Caco-2 (cell line): ENCODE results near the gene ARHGEF40. TPM values are rescaled to one million over a fixed set of nuclear protein-coding genes. Genes with fewer than 3 reads are reported as not detected.

ENCODE experiments used
- BruUV-seq: library from RNA; stranded (reverse); fragments of 400-500 nt; replicated peaks from 2 replicates; lab custom pipeline; 2021; lab: Mats Ljungman, UMichigan
- CTCF ChIA-PET: fragments of 300-600 bp; sonication (Branson Sonifier 250); formaldehyde crosslinking; loops from one replicate; lab custom pipeline; 2022; ENCODE audit warnings: antibody characterized with exemption; lab: Charles Lee
- POLR2A ChIA-PET: fragments of 300-600 bp; sonication (Branson Sonifier 250); formaldehyde crosslinking; loops from one replicate; lab custom pipeline; 2022; ENCODE audit warnings: antibody characterized with exemption; lab: Charles Lee
- DNase-seq, 2 experiments: peaks; one replicate each; pipeline versions ENCODE4 v3.0.0 to v3.0.0-alpha.2; 2020 to 2022
- H3K27me3 ChIP-seq: replicated peaks from 2 replicates; pipeline ENCODE4 v1.6.0; 2011; ENCODE audit warnings: low read length; ENCODE audit not compliant: control insufficient read depth, insufficient read depth
- H3K36me3 ChIP-seq: 2 replicates; pipeline ENCODE4 v1.5.1; 2011; ENCODE audit warnings: low read length; ENCODE audit not compliant: control insufficient read depth, insufficient read depth
- H3K4me1 ChIP-seq: fragments of 250-450 bp; sonication (Bioruptor Pico); 2 replicates; pipeline ENCODE4 v1.5.1; 2020; ENCODE audit warnings: mild to moderate bottlenecking
- H3K4me3 ChIP-seq: 2 replicates; pipeline ENCODE4 v1.5.1; 2011; ENCODE audit warnings: low read depth, mild to moderate bottlenecking, control low read depth, low read length
- H3K9me3 ChIP-seq: fragments of 250-450 bp; sonication (Bioruptor Pico); 2 replicates; pipeline ENCODE4 v1.5.1; 2020; ENCODE audit warnings: mild to moderate bottlenecking, moderate library complexity
- H3K27ac Mint-ChIP-seq: one replicate; pipeline ENCODE4 v1.8.0; 2022; ENCODE audit warnings: mixed read lengths; ENCODE audit not compliant: unreplicated experiment
- H3K27me3 Mint-ChIP-seq: one replicate; pipeline ENCODE4 v1.8.0; 2022; ENCODE audit warnings: mixed read lengths; ENCODE audit not compliant: insufficient read depth, unreplicated experiment
- H3K36me3 Mint-ChIP-seq: one replicate; pipeline ENCODE4 v1.8.0; 2022; ENCODE audit warnings: mild to moderate bottlenecking, mixed read lengths; ENCODE audit not compliant: insufficient read depth, unreplicated experiment
- H3K4me1 Mint-ChIP-seq: one replicate; pipeline ENCODE4 v1.8.0; 2022; ENCODE audit warnings: low read depth, mixed read lengths; ENCODE audit not compliant: unreplicated experiment
- H3K4me3 Mint-ChIP-seq: one replicate; pipeline ENCODE4 v1.8.0; 2022; ENCODE audit warnings: mild to moderate bottlenecking, moderate library complexity, mixed read lengths; ENCODE audit not compliant: unreplicated experiment
- H3K9me3 Mint-ChIP-seq: one replicate; pipeline ENCODE4 v1.8.0; 2022; ENCODE audit warnings: mixed read lengths; ENCODE audit not compliant: unreplicated experiment
- CTCF ChIP-seq, 2 experiments: fragments of 200-600 bp in 1 of 2; IDR thresholded peaks; 1 replicate in 1 of 2; 2 replicates in 1 of 2; pipeline versions ENCODE4 v1.5.1 to v1.8.0; 2011 to 2022; ENCODE audit warnings: antibody characterized with exemption in 1 of 2, control low read depth in 1 of 2, inconsistent platforms in 1 of 2, low read depth in 1 of 2, low read length in 1 of 2, mild to moderate bottlenecking in 1 of 2, moderate library complexity in 1 of 2; ENCODE audit not compliant: insufficient read depth in 1 of 2, severe bottlenecking in 1 of 2, unreplicated experiment in 1 of 2
- intact Hi-C: fragments of 100-400 bp; cut with micrococcal nuclease; formaldehyde crosslinking; loops from one replicate; pipeline ENCODE4 v1.10.0; 2022; ENCODE audit not compliant: unreplicated experiment
- total RNA-seq: library from RNA; stranded (reverse); gene quantifications from 2 replicates; pipeline ENCODE4 v1.2.3, GENCODE V29; 2022

Gene ARHGEF40
- total RNA-seq, 1 experiment from 2014 or later, result 7.1 TPM

GRCh38 chr14:21054123-21054767 lies 15.9 kb upstream of the ARHGEF40 start:
- no peaks in the 10 kb centered on the region for H3K27me3 ChIP-seq
- TF ChIP-seq CTCF (IDR thresholded peaks at IDR 0.05; ENCODE audit: insufficient read depth in 1 of 2, low read depth in 1 of 2, low read length in 1 of 2, severe bottlenecking in 1 of 2, unreplicated experiment in 1 of 2), result no peak
- Mint-ChIP-seq H3K27ac (peak overlapping the region; percentile 23), H3K9me3 (no peaks in the 10 kb centered on the region), H3K4me1 (peaks cover 8% of the 10 kb centered on the region), H3K4me3 (no peak overlapping the region), H3K36me3 (no peaks in the 10 kb centered on the region), H3K27me3 (no peaks in the 10 kb centered on the region)
- no peaks in the 10 kb centered on the region for H3K36me3 ChIP-seq
- no peak overlapping the region for H3K4me3 ChIP-seq
- POLR2A ChIA-PET, result no interaction called here
- intact Hi-C loops, result no loop called here
- H3K9me3 ChIP-seq, result no peaks in the 10 kb centered on the region
- BruUV-seq, result no TSS peak
- DNase-seq, result peak; percentile 36 to 47
- CTCF ChIA-PET, result interaction anchor here (1.7 kb wide), 2 partner anchors 17 to 39 kb away, joined by 4 read pairs; no protein-coding TSS in a partner anchor
- H3K4me1 ChIP-seq, result peaks cover 17% of the 10 kb centered on the region

- Mint-ChIP-seq H3K27me3 (no peaks in the 10 kb centered on the region), H3K27ac (no peak overlapping the region), H3K9me3 (no peaks in the 10 kb centered on the region), H3K36me3 (no peaks in the 10 kb centered on the region), H3K4me1 (peaks cover 8% of the 10 kb centered on the region), H3K4me3 (no peak overlapping the region)
- no TSS peak for BruUV-seq
- Histone ChIP-seq H3K4me3 (no peak overlapping the region), H3K36me3 (no peaks in the 10 kb centered on the region), H3K27me3 (no peaks in the 10 kb centered on the region), H3K4me1 (peaks cover 17% of the 10 kb centered on the region), H3K9me3 (no peaks in the 10 kb centered on the region)
- intact Hi-C loops, result loop anchor here (5.0 kb wide), 1 partner anchor 37 kb away; no protein-coding TSS in a partner anchor
- no peak for DNase-seq
- CTCF ChIA-PET, result interaction anchor here (1.7 kb wide), 2 partner anchors 17 to 40 kb away, joined by 4 read pairs; no protein-coding TSS in a partner anchor
- POLR2A ChIA-PET, result no interaction called here
- TF ChIP-seq CTCF (IDR thresholded peaks at IDR 0.05; ENCODE audit: insufficient read depth in 1 of 2, low read depth in 1 of 2, low read length in 1 of 2, severe bottlenecking in 1 of 2, unreplicated experiment in 1 of 2), result no peak
Measured at GRCh38 chr14:21054768-21055145, 15.3 kb upstream of the ARHGEF40 start.

- no TSS peak for BruUV-seq
- Mint-ChIP-seq H3K27ac (no peak overlapping the region), H3K4me3 (no peak overlapping the region), H3K27me3 (no peaks in the 10 kb centered on the region), H3K36me3 (no peaks in the 10 kb centered on the region), H3K4me1 (peaks cover 12% of the 10 kb centered on the region), H3K9me3 (no peaks in the 10 kb centered on the region)
- Histone ChIP-seq H3K36me3 (no peaks in the 10 kb centered on the region), H3K27me3 (no peaks in the 10 kb centered on the region), H3K4me3 (no peak overlapping the region), H3K4me1 (peaks cover 17% of the 10 kb centered on the region), H3K9me3 (no peaks in the 10 kb centered on the region)
- no peak for TF ChIP-seq CTCF (IDR thresholded peaks at IDR 0.05; ENCODE audit: insufficient read depth in 1 of 2, low read depth in 1 of 2, low read length in 1 of 2, severe bottlenecking in 1 of 2, unreplicated experiment in 1 of 2)
- intact Hi-C loops, result loop anchor here (5.0 kb wide), 1 partner anchor 38 kb away; no protein-coding TSS in a partner anchor
- ChIA-PET CTCF (interaction anchor here (1.5 kb wide), 1 partner anchor 41 kb away, joined by 4 read pairs; no protein-coding TSS in a partner anchor), POLR2A (no interaction called here)
- no peak for DNase-seq
Measured at GRCh38 chr14:21055432-21056117, 14.5 kb upstream of the ARHGEF40 start.
